ENCODE data around the gene TRAF2.

The TRAF2 gene

GRCh38 chr9:136922540-136922939, 36.2 kb downstream of the TRAF2 start:
- ATAC-seq (ENCODE audit: low read depth) (no peak), DNase-seq (ENCODE audit: low spot score) (no peak)
- Histone ChIP-seq H3K27me3 (ENCODE audit: insufficient read depth, poor library complexity, severe bottlenecking) (no peaks in the 10 kb centered on the region), H3K4me3 (ENCODE audit: severe bottlenecking) (no peak overlapping the region), H3K9me3 (ENCODE audit: severe bottlenecking) (no peaks in the 10 kb centered on the region), H3K36me3 (ENCODE audit: low read depth) (peaks cover 46% of the 10 kb centered on the region), H3K27ac (ENCODE audit: poor library complexity, severe bottlenecking) (no peak overlapping the region), H3K4me1 (ENCODE audit: insufficient read depth, poor library complexity, severe bottlenecking) (no peaks in the 10 kb centered on the region)
- TF ChIP-seq CTCF (IDR thresholded peaks at IDR 0.05; ENCODE audit: poor library complexity, severe bottlenecking): no peak

- no peak for TF ChIP-seq CTCF (IDR thresholded peaks at IDR 0.05; ENCODE audit: poor library complexity, severe bottlenecking)
- Histone ChIP-seq H3K4me1 (ENCODE audit: insufficient read depth, poor library complexity, severe bottlenecking) (no peaks in the 10 kb centered on the region), H3K36me3 (ENCODE audit: low read depth) (peaks cover 37% of the 10 kb centered on the region), H3K27ac (ENCODE audit: poor library complexity, severe bottlenecking) (no peak overlapping the region), H3K4me3 (ENCODE audit: severe bottlenecking) (no peak overlapping the region), H3K27me3 (ENCODE audit: insufficient read depth, poor library complexity, severe bottlenecking) (no peaks in the 10 kb centered on the region), H3K9me3 (ENCODE audit: severe bottlenecking) (no peaks in the 10 kb centered on the region)
- DNase-seq (ENCODE audit: low spot score) (no peak), ATAC-seq (ENCODE audit: low read depth) (no peak)
Observed at GRCh38 chr9:136923881-136924280, 37.6 kb downstream of the TRAF2 start.

GRCh38 chr9:136925414-136926153, 39.3 kb downstream of the TRAF2 start:
- Histone ChIP-seq H3K4me3 (ENCODE audit: severe bottlenecking) (no peak overlapping the region), H3K36me3 (ENCODE audit: low read depth) (peaks cover 27% of the 10 kb centered on the region), H3K4me1 (ENCODE audit: insufficient read depth, poor library complexity, severe bottlenecking) (no peaks in the 10 kb centered on the region), H3K27ac (ENCODE audit: poor library complexity, severe bottlenecking) (no peak overlapping the region), H3K27me3 (ENCODE audit: insufficient read depth, poor library complexity, severe bottlenecking) (no peaks in the 10 kb centered on the region), H3K9me3 (ENCODE audit: severe bottlenecking) (no peaks in the 10 kb centered on the region)
- no peak for ATAC-seq (ENCODE audit: low read depth)
- TF ChIP-seq CTCF (IDR thresholded peaks at IDR 0.05; ENCODE audit: poor library complexity, severe bottlenecking): peak; percentile 7
- no peak for DNase-seq (ENCODE audit: low spot score)

GRCh38 chr9:136926154-136926704, 39.9 kb downstream of the TRAF2 start:
- Histone ChIP-seq H3K9me3 (ENCODE audit: severe bottlenecking) (no peaks in the 10 kb centered on the region), H3K27me3 (ENCODE audit: insufficient read depth, poor library complexity, severe bottlenecking) (no peaks in the 10 kb centered on the region), H3K4me1 (ENCODE audit: insufficient read depth, poor library complexity, severe bottlenecking) (no peaks in the 10 kb centered on the region), H3K4me3 (ENCODE audit: severe bottlenecking) (no peak overlapping the region), H3K36me3 (ENCODE audit: low read depth) (peaks cover 24% of the 10 kb centered on the region), H3K27ac (ENCODE audit: poor library complexity, severe bottlenecking) (no peak overlapping the region)
- no peak for TF ChIP-seq CTCF (IDR thresholded peaks at IDR 0.05; ENCODE audit: poor library complexity, severe bottlenecking)
- ATAC-seq (ENCODE audit: low read depth) (peak; percentile 30; the same call in 1 of the 3 replicates), DNase-seq (ENCODE audit: low spot score) (no peak)

- H3K4me1 ChIP-seq (ENCODE audit: insufficient read depth, poor library complexity, severe bottlenecking): no peaks in the 10 kb centered on the region
- ATAC-seq (ENCODE audit: low read depth): no peak
- peaks cover 24% of the 10 kb centered on the region for H3K36me3 ChIP-seq (ENCODE audit: low read depth)
- no peak overlapping the region for H3K27ac ChIP-seq (ENCODE audit: poor library complexity, severe bottlenecking)
- no peak for DNase-seq (ENCODE audit: low spot score)
- H3K27me3 ChIP-seq (ENCODE audit: insufficient read depth, poor library complexity, severe bottlenecking): no peaks in the 10 kb centered on the region
- no peak for TF ChIP-seq CTCF (IDR thresholded peaks at IDR 0.05; ENCODE audit: poor library complexity, severe bottlenecking)
- H3K9me3 ChIP-seq (ENCODE audit: severe bottlenecking): no peaks in the 10 kb centered on the region
- no peak overlapping the region for H3K4me3 ChIP-seq (ENCODE audit: severe bottlenecking)
Observed at GRCh38 chr9:136926749-136927148, 40.4 kb downstream of the TRAF2 start.

All from RWPE2 (cell line).